Esophagus (tissue), 2 donors: ENCODE results near the gene DISC1. TPM values are rescaled to one million over a fixed set of nuclear protein-coding genes. Genes with fewer than 3 reads are reported as not detected.

Experiments
- H3K27ac ChIP-seq, 2 donors: one replicate each; pipeline ENCODE4 v1.5.1; 2013; ENCODE audit warnings: low read depth in 2 of 2, mild to moderate bottlenecking in 2 of 2, inconsistent platforms in 1 of 2, low read length in 1 of 2, moderate library complexity in 1 of 2
- H3K27me3 ChIP-seq, 2 donors: one replicate each; pipeline ENCODE4 v1.6.1; 2013; ENCODE audit warnings: low read length in 2 of 2, control low read depth in 1 of 2, mild to moderate bottlenecking in 1 of 2; ENCODE audit not compliant: insufficient read depth in 2 of 2, control insufficient read depth in 1 of 2
- H3K36me3 ChIP-seq, 2 donors: one replicate each; pipeline ENCODE4 v1.6.1; 2013; ENCODE audit warnings: low read length in 1 of 2; ENCODE audit not compliant: control insufficient read depth in 2 of 2, insufficient read depth in 2 of 2
- H3K4me1 ChIP-seq, 2 donors: one replicate each; pipeline ENCODE4 v1.6.1; 2013; ENCODE audit warnings: low read length in 1 of 2; ENCODE audit not compliant: control insufficient read depth in 2 of 2, insufficient read depth in 2 of 2
- H3K4me3 ChIP-seq, 2 donors: one replicate each; pipeline ENCODE4 v1.5.1; 2013; ENCODE audit warnings: low read length in 2 of 2, mild to moderate bottlenecking in 2 of 2, low read depth in 1 of 2, moderate library complexity in 1 of 2
- H3K9me3 ChIP-seq, 2 donors: one replicate each; pipeline ENCODE4 v1.6.1; 2013; ENCODE audit warnings: mild to moderate bottlenecking in 2 of 2, low read depth in 1 of 2, low read length in 1 of 2, moderate library complexity in 1 of 2; ENCODE audit not compliant: control insufficient read depth in 2 of 2, insufficient read depth in 1 of 2
- WGBS, 2 donors: extraction: QIAGEN DNeasy Blood & Tissue Kit; methylation state at CpG; one replicate each; pipeline ENCODE4 v1.1.7; 2013; 5-methylcytosine and 5-hydroxymethylcytosine counted together
- polyA plus RNA-seq, 2 donors: library from polyadenylated mRNA; stranded (reverse); fragments of 200-250 nt; gene quantifications; one replicate each; pipeline ENCODE4 v1.2.3, GENCODE V29; 2013
- donor health status: healthy with polysubstance abuse.
- donor health status: Bipolar disorder and iron deficiency.

DISC1 gene
- polyA plus RNA-seq, 2 donors = 0.41 to 0.79 TPM

DNA sequence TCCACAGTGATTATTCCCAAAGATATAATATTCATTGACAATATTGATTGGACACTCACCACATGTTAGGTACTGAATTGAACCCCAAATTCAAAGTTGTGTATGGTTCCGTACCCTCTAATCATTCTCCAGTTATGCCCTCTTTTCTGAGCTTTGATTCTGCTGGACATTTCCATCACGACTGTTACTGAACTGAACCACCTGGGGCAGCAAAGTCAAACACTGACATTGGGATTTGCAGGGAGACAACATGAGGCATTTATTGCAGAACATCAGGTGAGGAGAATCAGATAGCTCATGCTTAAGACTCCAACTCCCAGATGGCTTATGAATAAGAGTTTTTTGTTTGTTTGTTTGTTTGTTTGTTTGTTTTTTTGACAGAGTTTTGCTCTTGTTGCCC lies 420.9 kb downstream of the DISC1 start:
- no peak overlapping the region for H3K27ac ChIP-seq
- H3K9me3 ChIP-seq = no peaks in the 10 kb centered on the region
- H3K4me1 ChIP-seq = peaks cover 2 to 4% of the 10 kb centered on the region in 2 donors
- no peaks in the 10 kb centered on the region for H3K36me3 ChIP-seq
- H3K4me3 ChIP-seq = no peak overlapping the region
- 86 to 92% methylated on average over 2 of the region's 2 CpGs for WGBS, 2 donors
- H3K27me3 ChIP-seq = no peaks in the 10 kb centered on the region

DNA sequence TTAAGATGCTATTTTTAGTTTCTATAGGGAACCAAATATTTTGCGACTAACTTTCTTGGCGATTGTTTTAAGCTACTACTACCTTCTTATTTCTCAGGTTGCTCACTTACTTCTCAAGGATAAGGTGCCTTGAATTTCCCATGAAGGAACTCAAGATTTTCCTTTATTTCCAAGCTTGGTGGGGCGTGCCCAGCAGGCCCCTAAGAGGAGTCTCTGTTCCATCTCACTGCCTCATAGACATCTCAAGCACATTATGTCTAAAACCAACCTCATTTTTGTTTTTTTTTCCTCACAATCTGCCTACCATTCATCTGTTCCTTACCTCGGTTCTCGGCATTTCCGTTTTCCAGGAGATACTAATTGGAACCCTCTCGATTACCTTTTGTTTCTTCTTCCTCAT lies 421.9 kb downstream of the DISC1 start:
- Histone ChIP-seq H3K4me1 (peaks cover 2 to 4% of the 10 kb centered on the region in 2 donors), H3K9me3 (no peaks in the 10 kb centered on the region), H3K4me3 (no peak overlapping the region), H3K27me3 (no peaks in the 10 kb centered on the region), H3K27ac (no peak overlapping the region), H3K36me3 (no peaks in the 10 kb centered on the region)
- WGBS, 2 donors = 93 to 95% methylated on average over 7 of the region's 7 CpGs

- H3K4me1 ChIP-seq = peaks cover 2 to 4% of the 10 kb centered on the region in 2 donors
- H3K9me3 ChIP-seq = no peaks in the 10 kb centered on the region
- 92 to 93% methylated on average over 4 of the region's 4 CpGs for WGBS, 2 donors
- no peak overlapping the region for H3K4me3 ChIP-seq
- H3K36me3 ChIP-seq = no peaks in the 10 kb centered on the region
- H3K27me3 ChIP-seq = no peaks in the 10 kb centered on the region
- H3K27ac ChIP-seq = no peak overlapping the region
These were observed 422.7 kb downstream of the DISC1 start for GRCh38 chr1:232049335-232049734.

DNA sequence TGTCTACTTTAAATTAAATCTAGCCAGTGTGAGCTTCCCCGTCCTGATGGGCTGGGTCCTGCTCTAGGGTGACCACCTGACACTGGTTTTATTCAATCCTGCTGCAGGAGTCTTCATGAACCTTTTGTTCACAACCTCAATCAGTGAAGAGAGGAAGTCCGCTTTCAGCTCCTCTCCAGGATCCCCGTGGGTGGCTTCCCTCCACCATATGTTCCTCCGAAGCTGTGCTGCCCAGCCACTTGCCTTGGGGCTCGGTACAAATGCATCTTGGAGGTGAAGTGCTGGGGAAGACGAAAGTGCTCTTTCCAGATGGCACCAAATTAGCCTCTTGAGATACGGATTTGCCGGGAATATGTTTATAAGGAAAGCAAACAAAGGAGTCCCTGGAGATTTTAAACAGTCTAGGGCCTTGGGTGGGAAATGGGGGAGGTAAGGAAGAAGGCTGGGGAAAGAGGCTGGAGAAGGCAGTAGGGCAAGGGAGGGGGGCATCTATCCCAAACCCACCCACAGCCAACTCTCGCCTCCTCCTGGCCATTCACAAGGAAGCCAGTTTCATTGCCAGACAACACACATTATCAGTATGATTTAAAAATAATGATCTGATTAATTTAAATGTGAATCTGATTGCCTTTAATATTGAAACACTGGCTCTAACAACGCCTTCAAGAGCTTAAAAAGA lies 430.8 kb downstream of the DISC1 start:
- H3K4me3 ChIP-seq = no peak overlapping the region
- no peaks in the 10 kb centered on the region for H3K27me3 ChIP-seq
- H3K9me3 ChIP-seq = no peaks in the 10 kb centered on the region
- H3K4me1 ChIP-seq = no peaks in the 10 kb centered on the region
- WGBS, 2 donors = 76 to 77% methylated on average over 10 of the region's 10 CpGs
- H3K27ac ChIP-seq = no peak overlapping the region
- H3K36me3 ChIP-seq = no peaks in the 10 kb centered on the region

GRCh38 chr1:232057896-232058274 lies 431.3 kb downstream of the DISC1 start:
- no peak overlapping the region for H3K27ac ChIP-seq
- H3K36me3 ChIP-seq = no peaks in the 10 kb centered on the region
- H3K4me1 ChIP-seq = no peaks in the 10 kb centered on the region
- H3K4me3 ChIP-seq = no peak overlapping the region
- H3K27me3 ChIP-seq = no peaks in the 10 kb centered on the region
- WGBS, 2 donors = 82 to 83% methylated on average over 1 of the region's 1 CpG
- H3K9me3 ChIP-seq = no peaks in the 10 kb centered on the region

DNA sequence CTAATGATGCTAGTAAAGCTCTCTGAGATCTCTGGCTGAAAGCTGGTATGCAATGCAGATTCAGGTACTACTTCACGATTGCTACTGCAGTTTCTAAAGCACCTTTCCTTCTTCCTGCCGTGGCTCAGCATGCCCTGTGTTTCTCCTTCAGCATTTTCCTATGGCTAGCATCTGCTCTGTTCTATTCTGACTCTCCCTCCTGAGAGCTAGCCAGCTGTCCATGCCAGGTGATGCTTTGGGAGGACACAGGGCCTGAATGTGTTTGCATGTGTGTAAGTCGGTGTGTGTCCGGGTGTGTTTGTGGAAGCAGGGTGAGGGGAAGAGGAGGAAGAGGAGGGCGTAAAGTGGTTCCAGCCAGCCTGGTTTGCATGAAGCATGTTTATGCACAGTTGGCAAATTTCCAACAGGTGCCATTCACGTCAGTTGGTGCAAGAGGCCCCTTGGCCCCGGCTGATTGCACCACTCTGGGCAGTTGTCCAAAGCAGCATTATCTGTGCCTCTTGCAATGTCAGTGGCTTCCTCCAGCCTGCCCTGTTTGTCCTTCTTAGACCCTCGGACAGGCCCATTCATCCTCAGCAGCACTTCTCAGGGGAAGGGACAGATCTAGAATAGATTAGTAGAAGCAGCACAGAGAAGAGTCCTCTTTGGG lies 433.3 kb downstream of the DISC1 start:
- no peaks in the 10 kb centered on the region for H3K36me3 ChIP-seq
- no peaks in the 10 kb centered on the region for H3K27me3 ChIP-seq
- no peaks in the 10 kb centered on the region for H3K9me3 ChIP-seq
- H3K4me1 ChIP-seq = no peaks in the 10 kb centered on the region
- no peak overlapping the region for H3K4me3 ChIP-seq
- H3K27ac ChIP-seq = no peak overlapping the region
- 65 to 70% methylated on average over 8 of the region's 8 CpGs for WGBS, 2 donors

DNA sequence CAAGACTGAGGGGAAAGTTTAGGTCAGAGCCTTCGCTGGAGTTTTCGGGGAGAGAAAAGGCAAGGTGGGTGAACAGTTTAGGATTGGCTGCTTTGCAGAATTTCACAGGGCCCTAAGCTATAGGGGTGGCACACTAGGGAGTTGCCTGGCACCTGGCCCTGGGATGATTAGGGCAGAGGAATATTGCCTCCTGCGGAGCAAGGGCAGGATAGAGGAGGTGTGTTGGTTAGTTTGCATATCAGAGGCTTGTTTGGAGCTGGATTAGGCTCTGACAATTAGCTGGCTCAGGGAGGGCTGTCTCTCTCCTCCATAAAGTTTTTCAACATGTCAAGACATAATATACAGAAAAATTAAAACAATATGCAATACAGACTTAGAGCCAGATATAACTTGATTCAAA lies 436.4 kb downstream of the DISC1 start:
- no peaks in the 10 kb centered on the region for H3K36me3 ChIP-seq
- WGBS, 2 donors = 73 to 78% methylated on average over 3 of the region's 3 CpGs
- no peaks in the 10 kb centered on the region for H3K9me3 ChIP-seq

GRCh38 chr1:232066521-232066920 lies 439.9 kb downstream of the DISC1 start:
- Histone ChIP-seq H3K4me1 (no peaks in the 10 kb centered on the region), H3K4me3 (no peak overlapping the region), H3K36me3 (no peaks in the 10 kb centered on the region), H3K27ac (no peak overlapping the region), H3K9me3 (no peaks in the 10 kb centered on the region), H3K27me3 (no peaks in the 10 kb centered on the region)
- WGBS, 2 donors = 94 to 95% methylated on average over 3 of the region's 3 CpGs

More for the DNA sequence above, 436.4 kb downstream of the DISC1 start:
- Histone ChIP-seq H3K4me3 (no peak overlapping the region), H3K27ac (no peak overlapping the region), H3K4me1 (no peaks in the 10 kb centered on the region), H3K27me3 (no peaks in the 10 kb centered on the region)

DNA sequence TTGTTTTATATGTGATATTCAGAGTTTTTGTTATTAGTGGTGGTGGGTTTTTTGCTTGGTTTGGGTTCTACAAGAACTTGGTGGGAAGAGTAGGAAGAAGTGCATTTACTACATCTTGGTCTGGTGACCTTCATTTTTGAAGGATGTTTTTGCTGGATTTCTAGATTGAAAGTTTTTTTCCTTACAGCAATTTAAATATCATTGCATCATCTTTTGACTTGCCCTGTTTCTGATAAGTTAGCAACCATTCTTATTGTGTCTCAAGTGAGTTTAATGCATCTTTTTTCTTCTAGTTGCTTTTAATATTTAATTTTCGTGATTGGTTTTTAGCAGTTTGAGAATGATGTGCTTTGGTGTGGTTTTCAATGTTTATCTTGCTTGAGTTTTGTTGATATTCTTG lies 447.7 kb downstream of the DISC1 start:
- Histone ChIP-seq H3K4me3 (no peak overlapping the region), H3K27ac (no peak overlapping the region), H3K9me3 (no peaks in the 10 kb centered on the region), H3K4me1 (no peaks in the 10 kb centered on the region), H3K36me3 (no peaks in the 10 kb centered on the region), H3K27me3 (no peaks in the 10 kb centered on the region)
- 72 to 82% methylated on average over 1 of the region's 1 CpG for WGBS, 2 donors

- Histone ChIP-seq H3K27ac (no peak overlapping the region), H3K9me3 (no peaks in the 10 kb centered on the region), H3K4me1 (no peaks in the 10 kb centered on the region), H3K27me3 (no peaks in the 10 kb centered on the region), H3K36me3 (no peaks in the 10 kb centered on the region), H3K4me3 (no peak overlapping the region)
- WGBS, 2 donors = 79 to 90% methylated on average over 1 of the region's 1 CpG
These were observed 451.2 kb downstream of the DISC1 start for GRCh38 chr1:232077809-232078208.
